K562 (cell line): ENCODE data around the gene TERB1. TPM values are rescaled to one million over a fixed set of nuclear protein-coding genes. Genes with fewer than 3 reads are reported as not detected.

Source experiments
- GABPA ChIP-seq: fragments of 200-800 bp; sonication (Bioruptor generic); conservative IDR thresholded peaks from 2 replicates; pipeline ENCODE4 v1.6.1; 2016; ENCODE audit warnings: low read depth, missing genetic modification characterization, missing compliant biosample characterization
- polyA plus RNA-seq, 8 experiments: library from polyadenylated mRNA; depleted of rRNA in 4 of 8; stranded (reverse) in 5 of 8; unstranded in 3 of 8; fragments of >200 nt; fragmentation: Nextera tagmentation in 2 of 8; fragmentation: Illumina TruSeq in 1 of 8; extraction: Ambion mirVana in 2 of 8; extraction: Trizol in 1 of 8; gene quantifications; 2 replicates each; pipeline versions ENCODE4 v1.2.1 to v1.2.3, GENCODE V29; 2011 to 2014; ENCODE audit warnings: inconsistent platforms in 1 of 8, missing spikeins in 1 of 8
- total RNA-seq, 7 experiments: library from RNA; depleted of rRNA in 6 of 7; stranded (reverse); fragments of >200 nt in 6 of 7; fragmentation: Illumina TruSeq in 2 of 7; extraction: Trizol in 2 of 7; gene quantifications; 2 replicates each; pipeline versions ENCODE4 v1.2.1 to v1.2.3, GENCODE V29; 2011 to 2021; ENCODE audit warnings: low replicate concordance in 1 of 7
- TF ChIP-seq, protein P1 (sequence below): fragments of 200-600 bp; sonication (generic); IDR thresholded peaks from one replicate; pipeline ENCODE4 v1.6.1; 2012; ENCODE audit warnings: mild to moderate bottlenecking, low read depth, low read length, inconsistent platforms

The TERB1 gene
- total and polyA plus RNA-seq, 9 of the 15 experiments (the other 6 are each of a cell fraction or from before 2014, with no cell fraction given) = not detected

DNA sequence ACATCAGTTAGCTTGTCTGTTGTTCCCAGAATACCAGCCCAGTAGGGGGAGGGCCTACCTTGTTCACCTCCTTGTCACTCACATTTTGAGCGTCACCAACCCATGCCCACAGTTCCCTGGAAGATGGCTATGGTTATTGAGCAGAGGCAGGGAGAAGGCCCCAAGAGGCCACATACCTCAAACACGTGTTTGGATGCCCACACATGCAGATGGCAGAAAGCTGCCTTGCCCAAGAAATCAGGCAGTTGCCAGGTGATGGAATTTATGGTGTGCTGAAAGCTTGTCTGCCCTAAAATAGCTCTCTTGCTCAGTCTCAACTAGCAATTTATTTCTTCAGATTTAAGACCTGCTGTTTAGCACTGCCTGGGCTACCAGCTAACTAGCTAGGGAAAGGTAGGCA, 88.3 kb downstream of the TERB1 start (continued):
- TF ChIP-seq, protein P1, sequence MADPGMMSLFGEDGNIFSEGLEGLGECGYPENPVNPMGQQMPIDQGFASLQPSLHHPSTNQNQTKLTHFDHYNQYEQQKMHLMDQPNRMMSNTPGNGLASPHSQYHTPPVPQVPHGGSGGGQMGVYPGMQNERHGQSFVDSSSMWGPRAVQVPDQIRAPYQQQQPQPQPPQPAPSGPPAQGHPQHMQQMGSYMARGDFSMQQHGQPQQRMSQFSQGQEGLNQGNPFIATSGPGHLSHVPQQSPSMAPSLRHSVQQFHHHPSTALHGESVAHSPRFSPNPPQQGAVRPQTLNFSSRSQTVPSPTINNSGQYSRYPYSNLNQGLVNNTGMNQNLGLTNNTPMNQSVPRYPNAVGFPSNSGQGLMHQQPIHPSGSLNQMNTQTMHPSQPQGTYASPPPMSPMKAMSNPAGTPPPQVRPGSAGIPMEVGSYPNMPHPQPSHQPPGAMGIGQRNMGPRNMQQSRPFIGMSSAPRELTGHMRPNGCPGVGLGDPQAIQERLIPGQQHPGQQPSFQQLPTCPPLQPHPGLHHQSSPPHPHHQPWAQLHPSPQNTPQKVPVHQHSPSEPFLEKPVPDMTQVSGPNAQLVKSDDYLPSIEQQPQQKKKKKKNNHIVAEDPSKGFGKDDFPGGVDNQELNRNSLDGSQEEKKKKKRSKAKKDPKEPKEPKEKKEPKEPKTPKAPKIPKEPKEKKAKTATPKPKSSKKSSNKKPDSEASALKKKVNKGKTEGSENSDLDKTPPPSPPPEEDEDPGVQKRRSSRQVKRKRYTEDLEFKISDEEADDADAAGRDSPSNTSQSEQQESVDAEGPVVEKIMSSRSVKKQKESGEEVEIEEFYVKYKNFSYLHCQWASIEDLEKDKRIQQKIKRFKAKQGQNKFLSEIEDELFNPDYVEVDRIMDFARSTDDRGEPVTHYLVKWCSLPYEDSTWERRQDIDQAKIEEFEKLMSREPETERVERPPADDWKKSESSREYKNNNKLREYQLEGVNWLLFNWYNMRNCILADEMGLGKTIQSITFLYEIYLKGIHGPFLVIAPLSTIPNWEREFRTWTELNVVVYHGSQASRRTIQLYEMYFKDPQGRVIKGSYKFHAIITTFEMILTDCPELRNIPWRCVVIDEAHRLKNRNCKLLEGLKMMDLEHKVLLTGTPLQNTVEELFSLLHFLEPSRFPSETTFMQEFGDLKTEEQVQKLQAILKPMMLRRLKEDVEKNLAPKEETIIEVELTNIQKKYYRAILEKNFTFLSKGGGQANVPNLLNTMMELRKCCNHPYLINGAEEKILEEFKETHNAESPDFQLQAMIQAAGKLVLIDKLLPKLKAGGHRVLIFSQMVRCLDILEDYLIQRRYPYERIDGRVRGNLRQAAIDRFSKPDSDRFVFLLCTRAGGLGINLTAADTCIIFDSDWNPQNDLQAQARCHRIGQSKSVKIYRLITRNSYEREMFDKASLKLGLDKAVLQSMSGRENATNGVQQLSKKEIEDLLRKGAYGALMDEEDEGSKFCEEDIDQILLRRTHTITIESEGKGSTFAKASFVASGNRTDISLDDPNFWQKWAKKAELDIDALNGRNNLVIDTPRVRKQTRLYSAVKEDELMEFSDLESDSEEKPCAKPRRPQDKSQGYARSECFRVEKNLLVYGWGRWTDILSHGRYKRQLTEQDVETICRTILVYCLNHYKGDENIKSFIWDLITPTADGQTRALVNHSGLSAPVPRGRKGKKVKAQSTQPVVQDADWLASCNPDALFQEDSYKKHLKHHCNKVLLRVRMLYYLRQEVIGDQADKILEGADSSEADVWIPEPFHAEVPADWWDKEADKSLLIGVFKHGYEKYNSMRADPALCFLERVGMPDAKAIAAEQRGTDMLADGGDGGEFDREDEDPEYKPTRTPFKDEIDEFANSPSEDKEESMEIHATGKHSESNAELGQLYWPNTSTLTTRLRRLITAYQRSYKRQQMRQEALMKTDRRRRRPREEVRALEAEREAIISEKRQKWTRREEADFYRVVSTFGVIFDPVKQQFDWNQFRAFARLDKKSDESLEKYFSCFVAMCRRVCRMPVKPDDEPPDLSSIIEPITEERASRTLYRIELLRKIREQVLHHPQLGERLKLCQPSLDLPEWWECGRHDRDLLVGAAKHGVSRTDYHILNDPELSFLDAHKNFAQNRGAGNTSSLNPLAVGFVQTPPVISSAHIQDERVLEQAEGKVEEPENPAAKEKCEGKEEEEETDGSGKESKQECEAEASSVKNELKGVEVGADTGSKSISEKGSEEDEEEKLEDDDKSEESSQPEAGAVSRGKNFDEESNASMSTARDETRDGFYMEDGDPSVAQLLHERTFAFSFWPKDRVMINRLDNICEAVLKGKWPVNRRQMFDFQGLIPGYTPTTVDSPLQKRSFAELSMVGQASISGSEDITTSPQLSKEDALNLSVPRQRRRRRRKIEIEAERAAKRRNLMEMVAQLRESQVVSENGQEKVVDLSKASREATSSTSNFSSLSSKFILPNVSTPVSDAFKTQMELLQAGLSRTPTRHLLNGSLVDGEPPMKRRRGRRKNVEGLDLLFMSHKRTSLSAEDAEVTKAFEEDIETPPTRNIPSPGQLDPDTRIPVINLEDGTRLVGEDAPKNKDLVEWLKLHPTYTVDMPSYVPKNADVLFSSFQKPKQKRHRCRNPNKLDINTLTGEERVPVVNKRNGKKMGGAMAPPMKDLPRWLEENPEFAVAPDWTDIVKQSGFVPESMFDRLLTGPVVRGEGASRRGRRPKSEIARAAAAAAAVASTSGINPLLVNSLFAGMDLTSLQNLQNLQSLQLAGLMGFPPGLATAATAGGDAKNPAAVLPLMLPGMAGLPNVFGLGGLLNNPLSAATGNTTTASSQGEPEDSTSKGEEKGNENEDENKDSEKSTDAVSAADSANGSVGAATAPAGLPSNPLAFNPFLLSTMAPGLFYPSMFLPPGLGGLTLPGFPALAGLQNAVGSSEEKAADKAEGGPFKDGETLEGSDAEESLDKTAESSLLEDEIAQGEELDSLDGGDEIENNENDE = no peak
- no peak for TF ChIP-seq GABPA (tag)
